AG04450 (cell line): ENCODE measurements around the gene ALDH3A2. TPM values are rescaled to one million over a fixed set of nuclear protein-coding genes. Genes with fewer than 3 reads are reported as not detected.

Experiments used
- CTCF ChIA-PET: fragments of 300-600, 350-600 bp; formaldehyde crosslinking; extraction: SDS; loops from one replicate; lab custom pipeline; 2022; ENCODE audit warnings: antibody characterized with exemption, inconsistent platforms; lab: Charles Lee
- POLR2A ChIA-PET: fragments of 350-600 bp; formaldehyde crosslinking; extraction: SDS; loops from one replicate; lab custom pipeline; 2021; ENCODE audit warnings: antibody characterized with exemption, inconsistent platforms; lab: Yijun Ruan, JAX
- DNase-seq: peaks from one replicate; pipeline ENCODE4 v3.0.0-alpha.2; 2011; ENCODE audit warnings: low read depth, low spot score
- H3K27ac ChIP-seq: one replicate; pipeline ENCODE4 v1.5.1; 2012; ENCODE audit warnings: low read depth, low read length, control low read depth
- H3K27me3 ChIP-seq: one replicate; pipeline ENCODE4 v1.6.0; 2012; ENCODE audit warnings: low read length; ENCODE audit not compliant: control insufficient read depth, insufficient read depth
- H3K4me3 ChIP-seq: 2 replicates; pipeline ENCODE4 v1.5.1; 2011; ENCODE audit warnings: mild to moderate bottlenecking, low read depth, low read length, control low read depth
- H3K9me3 ChIP-seq: 2 replicates; pipeline ENCODE4 v1.5.1; 2012; ENCODE audit warnings: low read length; ENCODE audit not compliant: control insufficient read depth, insufficient read depth
- CTCF ChIP-seq: IDR thresholded peaks from 2 replicates; pipeline ENCODE4 v1.5.1; 2011; ENCODE audit warnings: low read depth, low read length, control low read depth, inconsistent platforms
- polyA plus RNA-seq: library from polyadenylated mRNA; depleted of rRNA; stranded (reverse); fragments of >200 nt; gene quantifications from 2 replicates; pipeline ENCODE4 v1.2.3, GENCODE V29; 2011

Gene ALDH3A2
- polyA plus RNA-seq, 1 experiment = 13.4 TPM

GRCh38 chr17:19716108-19717030, 67.8 kb downstream of the ALDH3A2 start, which contains the start of gene SLC47A2:
SLC47A2 (minus strand) TSS chr17:19716584; CDS start chr17:19716555, 29 bp downstream.
- no peak within 1 kb of the TSS for H3K27ac ChIP-seq
- no peak for DNase-seq
- H3K4me3 ChIP-seq = no peak within 1 kb of the TSS
- H3K27me3 ChIP-seq = peaks cover 19% of the 10 kb centered on the region
- POLR2A ChIA-PET = no interaction called here
- no peaks in the 10 kb centered on the region; the same call in 1 of the 2 replicates for H3K9me3 ChIP-seq
- TF ChIP-seq CTCF = no peak
- CTCF ChIA-PET = no interaction called here

- TF ChIP-seq CTCF = no peak
- Histone ChIP-seq H3K9me3 (no peaks in the 10 kb centered on the region; the same call in 1 of the 2 replicates), H3K27ac (no peak overlapping the region), H3K4me3 (no peak overlapping the region), H3K27me3 (peaks cover 19% of the 10 kb centered on the region)
- ChIA-PET POLR2A (no interaction called here), CTCF (no interaction called here)
- no peak for DNase-seq
These were observed 68.4 kb downstream of the ALDH3A2 start for GRCh38 chr17:19717031-19717360.

GRCh38 chr17:19717411-19717908, 68.9 kb downstream of the ALDH3A2 start:
- no peak for TF ChIP-seq CTCF
- no peak overlapping the region for H3K27ac ChIP-seq
- ChIA-PET CTCF (no interaction called here), POLR2A (no interaction called here)
- no peak for DNase-seq
- no peaks in the 10 kb centered on the region; the same call in 1 of the 2 replicates for H3K9me3 ChIP-seq
- peaks cover 19% of the 10 kb centered on the region for H3K27me3 ChIP-seq
- H3K4me3 ChIP-seq = no peak overlapping the region

GRCh38 chr17:19718041-19718612, 69.6 kb downstream of the ALDH3A2 start:
- no peaks in the 10 kb centered on the region; the same call in 1 of the 2 replicates for H3K9me3 ChIP-seq
- ChIA-PET POLR2A (no interaction called here), CTCF (no interaction called here)
- DNase-seq = no peak
- no peak for TF ChIP-seq CTCF
- no peak overlapping the region for H3K27ac ChIP-seq
- H3K4me3 ChIP-seq = no peak overlapping the region
- H3K27me3 ChIP-seq = peaks cover 19% of the 10 kb centered on the region
